Right lobe of liver (tissue), 6 donors: ENCODE data around the gene MKI67. TPM values are rescaled to one million over a fixed set of nuclear protein-coding genes. Genes with fewer than 3 reads are reported as not detected.

Experiments
- ATAC-seq, 4 donors: fragments of 200-7000 bp; cut with Tn5 transposase; one replicate each; pipeline ENCODE4 v1.9.1; 2020; ENCODE audit warnings: mild to moderate bottlenecking in 4 of 4, moderate library complexity in 4 of 4
- DNase-seq, 3 donors: peaks; one replicate each; pipeline ENCODE4 v3.0.0-alpha.2; 2020
- H3K27ac ChIP-seq, 3 donors: fragments of 200-600 bp; one replicate each; pipeline ENCODE4 v1.8.0; 2022
- H3K27me3 ChIP-seq, 2 donors: fragments of 200-600 bp; one replicate each; pipeline ENCODE4 v1.8.0; 2022
- H3K36me3 ChIP-seq, 4 donors: fragments of 200-600 bp; sonication (generic) in 1 of 4; one replicate each; pipeline versions ENCODE4 v1.5.1 to v1.8.0; 2017 to 2022; ENCODE audit warnings: control low read depth in 1 of 4
- H3K4me1 ChIP-seq, 4 donors: fragments of 200-600 bp; sonication (generic) in 1 of 4; one replicate each; pipeline versions ENCODE4 v1.5.1 to v1.8.0; 2017 to 2022; ENCODE audit warnings: control low read depth in 1 of 4
- H3K4me3 ChIP-seq, 3 donors: fragments of 200-600 bp; one replicate each; pipeline ENCODE4 v1.8.0; 2022
- H3K9me3 ChIP-seq, 4 donors: fragments of 200-600 bp; sonication (generic) in 1 of 4; one replicate each; pipeline versions ENCODE4 v1.5.1 to v1.8.0; 2017 to 2022; ENCODE audit warnings: control low read depth in 1 of 4
- CTCF ChIP-seq, 4 donors: fragments of 200-600 bp in 3 of 4; fragments of 450-650 bp in 1 of 4; IDR thresholded peaks; one replicate each; pipeline versions ENCODE4 v1.5.1 to v1.8.0; 2016 to 2022; ENCODE audit warnings: antibody characterized with exemption in 4 of 4, mild to moderate bottlenecking in 2 of 4
- POLR2A ChIP-seq: fragments of 450-650 bp; IDR thresholded peaks from one replicate; pipeline ENCODE4 v1.6.1; 2017; ENCODE audit warnings: antibody characterized with exemption, mild to moderate bottlenecking
- WGBS: methylation state at CpG from one replicate; pipeline ENCODE4 v1.1.6; 2018; ENCODE audit warnings: low coverage, low lambda C conversion rate; ENCODE audit not compliant: insufficient coverage; ENCODE audit errors: missing lambda C conversion rate; 5-methylcytosine and 5-hydroxymethylcytosine counted together
- intact Hi-C, 2 donors: fragments of 100-400 bp; cut with DNase I; formaldehyde crosslinking; loops; one replicate each; pipeline versions ENCODE4 v1.11.2 to v1.14.1; 2022
- total RNA-seq, 6 experiments: library from RNA; depleted of rRNA in 2 of 6; stranded (reverse); fragments of >200 nt in 2 of 6; fragmentation: NEBNext Ultra II Directional in 3 of 6; extraction: Animal tissue kit (Norgen Biotek cat#: 25700) in 3 of 6; gene quantifications; one replicate each; pipeline versions ENCODE4 v1.1.0 to v1.2.4, GENCODE V29; 2016 to 2023
- donor health status: DM: no; HTN: yes; CAD: no.
- donor health status: DM: no; HTN: no; CAD: no.
- donor health status: DM: no; HTN: no; CAD: no.
- donor health status: DM: no; HTN: yes; CAD: no.
- donor health status: DM: no; HTN: yes; CAD: no.

The MKI67 gene
- total RNA-seq, 6 experiments from 2014 or later: 0.42 to 4.6 (median 1.9) TPM

GRCh38 chr10:128078136-128078969, 47.9 kb downstream of the MKI67 start:
- ATAC-seq (peak; percentile 82 to 92 (median 86)), DNase-seq (peak in 2 of 3 donors; percentile 47 to 60)
- no peak overlapping the region for H3K27ac ChIP-seq
- no peak for TF ChIP-seq POLR2A
- peak; percentile 63 to 74 (median 70) for TF ChIP-seq CTCF (IDR thresholded peaks at IDR 0.05)
- intact Hi-C loops: loop anchor here in 1 of 2 donors (10.0 kb wide), 2 partner anchors 66 to 174 kb away; partner anchors contain the start of gene PTPRE
- H3K4me3 ChIP-seq: no peak overlapping the region
- no peaks in the 10 kb centered on the region for H3K9me3 ChIP-seq
- no peaks in the 10 kb centered on the region for H3K4me1 ChIP-seq
- H3K27me3 ChIP-seq: peaks cover 0 to 8% of the 10 kb centered on the region in 2 donors
- H3K36me3 ChIP-seq: no peaks in the 10 kb centered on the region
- WGBS: 40% methylated on average over 8 of the region's 17 CpGs

DNA sequence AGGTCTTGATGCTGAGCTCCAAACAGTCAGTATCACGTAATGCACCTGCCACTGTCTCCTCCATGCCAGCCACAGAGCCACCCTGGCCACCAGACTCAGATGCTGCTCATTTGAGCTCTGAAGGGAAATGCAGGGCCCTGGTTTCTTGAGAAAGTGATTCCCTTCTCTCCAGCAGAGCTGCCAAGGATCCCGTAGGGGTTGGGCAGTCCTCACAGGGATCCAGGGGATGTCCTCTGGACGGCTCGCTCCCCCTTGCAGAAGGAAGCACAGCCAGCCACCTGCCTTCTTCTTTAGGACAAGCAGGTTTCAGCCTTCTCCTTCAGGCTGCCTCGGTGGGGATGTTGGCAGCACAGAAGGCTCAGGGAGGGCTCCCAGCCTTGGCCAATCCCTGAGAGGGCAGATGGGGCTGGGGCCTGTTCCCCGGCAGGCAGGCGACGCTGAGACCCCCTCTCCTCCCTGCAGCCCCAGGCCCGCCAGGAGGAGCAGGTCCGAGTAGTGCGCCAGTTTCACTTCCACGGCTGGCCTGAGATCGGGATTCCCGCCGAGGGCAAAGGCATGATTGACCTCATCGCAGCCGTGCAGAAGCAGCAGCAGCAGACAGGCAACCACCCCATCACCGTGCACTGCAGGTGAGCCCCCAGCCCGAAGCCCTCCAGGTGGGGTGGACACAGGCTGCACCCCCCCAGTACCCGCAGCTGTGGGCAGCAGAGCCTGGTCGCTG, 48.9 kb downstream of the MKI67 start:
- intact Hi-C loops: loop anchor here in 1 of 2 donors (10.0 kb wide), 2 partner anchors 67 to 173 kb away; partner anchors contain the start of gene PTPRE
- Histone ChIP-seq H3K36me3 (no peaks in the 10 kb centered on the region), H3K27ac (no peak overlapping the region), H3K9me3 (no peaks in the 10 kb centered on the region), H3K27me3 (peaks cover 0 to 2% of the 10 kb centered on the region in 2 donors), H3K4me1 (no peaks in the 10 kb centered on the region), H3K4me3 (no peak overlapping the region)
- WGBS: 80% methylated on average over 3 of the region's 21 CpGs
- no peak for TF ChIP-seq POLR2A
- TF ChIP-seq CTCF (IDR thresholded peaks at IDR 0.05): no peak
- ATAC-seq (peak in 1 of 4 donors; percentile 14), DNase-seq (peak in 1 of 3 donors; percentile 43)

DNA sequence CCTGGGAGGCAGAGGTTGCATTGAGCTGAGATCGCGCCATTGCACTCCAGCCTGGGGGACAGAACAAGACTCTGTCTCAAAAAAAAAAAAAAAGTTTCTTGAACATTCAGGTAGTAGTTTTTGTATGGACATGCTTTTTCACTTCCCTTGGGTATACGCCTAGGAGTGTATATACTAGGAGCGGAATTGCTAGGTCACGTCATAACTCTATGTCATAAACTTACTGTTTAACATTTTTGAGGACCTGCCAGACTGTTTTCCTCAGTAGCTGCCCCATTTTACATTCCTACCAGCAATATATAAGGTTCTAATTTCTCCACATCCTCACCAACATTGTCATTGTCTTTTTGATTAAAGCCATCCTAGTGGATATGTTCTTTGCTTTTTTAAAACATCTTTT, 51.6 kb downstream of the MKI67 start:
- ATAC-seq (no peak), DNase-seq (peak in 1 of 3 donors; percentile 0)
- intact Hi-C loops: loop anchor here in 1 of 2 donors (10.0 kb wide), 2 partner anchors 70 to 170 kb away; partner anchors contain the start of gene PTPRE
- no peaks in the 10 kb centered on the region for H3K4me1 ChIP-seq
- H3K9me3 ChIP-seq: no peaks in the 10 kb centered on the region
- no peak overlapping the region for H3K4me3 ChIP-seq
- no peaks in the 10 kb centered on the region for H3K27me3 ChIP-seq
- WGBS: 89% methylated on average over 5 of the region's 5 CpGs
- H3K27ac ChIP-seq: no peak overlapping the region
- H3K36me3 ChIP-seq: no peaks in the 10 kb centered on the region
- TF ChIP-seq CTCF (IDR thresholded peaks at IDR 0.05): no peak
- no peak for TF ChIP-seq POLR2A

- no peak for DNase-seq
- Histone ChIP-seq H3K27me3 (no peaks in the 10 kb centered on the region), H3K9me3 (no peaks in the 10 kb centered on the region), H3K27ac (no peak overlapping the region), H3K4me1 (no peaks in the 10 kb centered on the region), H3K4me3 (no peak overlapping the region), H3K36me3 (no peaks in the 10 kb centered on the region)
- no peak for ATAC-seq
- intact Hi-C loops: loop anchor here in 1 of 2 donors (10.0 kb wide), 2 partner anchors 71 to 169 kb away; partner anchors contain the start of gene PTPRE
- no peak for TF ChIP-seq POLR2A
- no peak for TF ChIP-seq CTCF (IDR thresholded peaks at IDR 0.05)
- 36% methylated on average over 2 of the region's 2 CpGs for WGBS
These were observed 52.3 kb downstream of the MKI67 start for GRCh38 chr10:128073890-128074289.
